Endothelial cell of umbilical vein (primary cell): ENCODE data around the gene DOC2B. TPM values are rescaled to one million over a fixed set of nuclear protein-coding genes. Genes with fewer than 3 reads are reported as not detected.

Source experiments
- BruUV-seq: library from RNA; stranded (reverse); fragments of 400-500 nt; replicated peaks from 2 replicates; lab custom pipeline; 2021; lab: Mats Ljungman, UMichigan
- CTCF ChIA-PET: fragments of 300-600, 350-600 bp; sonication (Branson Sonifier 250); formaldehyde crosslinking; loops from one replicate; lab custom pipeline; 2021; ENCODE audit warnings: antibody characterized with exemption, inconsistent platforms; lab: Charles Lee
- POLR2A ChIA-PET: fragments of 300-600, 350-600 bp; sonication (Branson Sonifier 250); formaldehyde crosslinking; loops from one replicate; lab custom pipeline; 2021; ENCODE audit warnings: antibody characterized with exemption, inconsistent platforms; lab: Charles Lee
- DNase-seq: peaks from one replicate; pipeline ENCODE4 v3.0.0-alpha.2; 2011; ENCODE audit warnings: low read depth, low spot score
- FAIRE-seq: peaks from 2 replicates; lab custom pipeline; 2011; peaks lifted over from hg19 to GRCh38; lab: Jason Lieb, UNC
- H2AFZ ChIP-seq: 2 replicates; pipeline ENCODE4 v1.6.0; 2012; ENCODE audit warnings: low read depth, low read length, control low read depth, inconsistent platforms
- H3K27ac ChIP-seq: 2 replicates; pipeline ENCODE4 v1.5.1; 2011; ENCODE audit warnings: low read depth, mild to moderate bottlenecking, control low read depth, low read length, moderate library complexity; ENCODE audit not compliant: insufficient read depth
- H3K27me3 ChIP-seq, 2 experiments: 2 replicates each; pipeline versions ENCODE4 v1.6.0 to v1.6.1; 2011; ENCODE audit warnings: low read length in 2 of 2, mixed read lengths in 1 of 2; ENCODE audit not compliant: control insufficient read depth in 2 of 2, insufficient read depth in 2 of 2
- H3K36me3 ChIP-seq, 2 experiments: 2 replicates in 1 of 2; 3 replicates in 1 of 2; pipeline ENCODE4 v1.5.1; 2011; ENCODE audit warnings: low read length in 2 of 2, mild to moderate bottlenecking in 1 of 2, moderate library complexity in 1 of 2; ENCODE audit not compliant: control insufficient read depth in 2 of 2, insufficient read depth in 2 of 2; ENCODE audit errors: extremely low read depth in 1 of 2
- H3K4me1 ChIP-seq: 3 replicates; pipeline ENCODE4 v1.5.1; 2011; ENCODE audit warnings: mild to moderate bottlenecking, low read length; ENCODE audit not compliant: control insufficient read depth, insufficient read depth; ENCODE audit errors: extremely low read depth
- H3K4me2 ChIP-seq: 2 replicates; pipeline ENCODE4 v1.6.1; 2011; ENCODE audit warnings: low read length, control low read depth, mixed read lengths; ENCODE audit not compliant: insufficient read depth
- H3K4me3 ChIP-seq, 3 experiments: fragments of 200-600 bp in 1 of 3; sonication (generic), shearing (Covaris generic) in 1 of 3; replicated peaks in 1 of 3; 2 replicates each; pipeline ENCODE4 v1.5.1; 2011 to 2016; ENCODE audit warnings: control low read depth in 3 of 3, low read length in 3 of 3, mild to moderate bottlenecking in 2 of 3, inconsistent platforms in 1 of 3, low read depth in 1 of 3, moderate library complexity in 1 of 3; ENCODE audit not compliant: insufficient read depth in 1 of 3
- H3K79me2 ChIP-seq: 2 replicates; pipeline ENCODE4 v1.6.0; 2012; ENCODE audit warnings: low read length, inconsistent platforms; ENCODE audit not compliant: control insufficient read depth, insufficient read depth
- H3K9ac ChIP-seq: replicated peaks from 2 replicates; pipeline ENCODE3; 2011; ENCODE audit warnings: low read length, control low read depth; ENCODE audit not compliant: insufficient read depth; ENCODE audit errors: extremely low read depth
- H3K9me1 ChIP-seq: replicated peaks from 3 replicates; pipeline ENCODE4 v1.6.0; 2011; ENCODE audit warnings: mild to moderate bottlenecking, low read length; ENCODE audit not compliant: control insufficient read depth, insufficient read depth; ENCODE audit errors: extremely low read depth
- H3K9me3 ChIP-seq: replicated peaks from 2 replicates; pipeline ENCODE4 v1.5.1; 2012; ENCODE audit warnings: low read length, inconsistent platforms; ENCODE audit not compliant: control insufficient read depth, insufficient read depth
- H4K20me1 ChIP-seq: replicated peaks from 2 replicates; pipeline ENCODE3; 2011; ENCODE audit warnings: mild to moderate bottlenecking, low read length; ENCODE audit not compliant: control insufficient read depth, insufficient read depth; ENCODE audit errors: extremely low read depth
- EZH2 ChIP-seq: IDR thresholded peaks from 2 replicates; pipeline ENCODE4 v1.6.1; 2012; ENCODE audit warnings: borderline replicate concordance, low read depth, mild to moderate bottlenecking, moderate library complexity, low read length, inconsistent platforms; ENCODE audit not compliant: severe bottlenecking
- FOS ChIP-seq: IDR thresholded peaks from 2 replicates; pipeline ENCODE4 v1.6.1; 2011; ENCODE audit warnings: mild to moderate bottlenecking, low read length, moderate library complexity, borderline replicate concordance; ENCODE audit not compliant: insufficient read depth
- GATA2 ChIP-seq: IDR thresholded peaks from 2 replicates; pipeline ENCODE4 v1.7.0; 2011; ENCODE audit warnings: low read depth, mild to moderate bottlenecking, moderate library complexity, mixed read lengths, low read length; ENCODE audit not compliant: insufficient read length, insufficient read depth
- JUN ChIP-seq: IDR thresholded peaks from 2 replicates; pipeline ENCODE4 v1.6.1; 2011; ENCODE audit warnings: borderline replicate concordance, low read depth; ENCODE audit not compliant: insufficient read length, insufficient read depth
- MYC ChIP-seq: IDR thresholded peaks from one replicate; pipeline ENCODE4 v1.6.1; 2011; ENCODE audit warnings: mild to moderate bottlenecking, low read depth, low read length
- POLR2A ChIP-seq: IDR thresholded peaks from 2 replicates; pipeline ENCODE4 v1.6.1; 2012; ENCODE audit warnings: low read depth, mild to moderate bottlenecking, control low read depth, low read length
- POLR2AphosphoS5 ChIP-seq: IDR thresholded peaks from 2 replicates; pipeline ENCODE4 v1.6.1; 2012; ENCODE audit warnings: low read depth, mild to moderate bottlenecking, control low read depth, low read length, moderate library complexity; ENCODE audit not compliant: insufficient read depth
- dilution Hi-C: fragments of 300-500 bp; cut with MboI; formaldehyde crosslinking; loops from one replicate; pipeline ENCODE4 v1.15.0; 2019; ENCODE audit warnings: low sequenced_read_pairs; ENCODE audit not compliant: extremely low pct_ligation_motif_present
- intact Hi-C: fragments of 100-400 bp; cut with micrococcal nuclease; formaldehyde crosslinking; loops from one replicate; pipeline ENCODE4 v1.10.0; 2022
- polyA plus RNA-seq, 4 experiments: library from polyadenylated mRNA; depleted of rRNA in 3 of 4; stranded (reverse) in 3 of 4; unstranded in 1 of 4; fragments of >200 nt; gene quantifications; 2 replicates each; pipeline versions ENCODE4 v1.2.1 to v1.2.3, GENCODE V29; 2011 to 2012; ENCODE audit warnings: missing spikeins in 1 of 4
- total RNA-seq: library from RNA; stranded (reverse); gene quantifications from 2 replicates; pipeline ENCODE4 v1.2.3, GENCODE V29; 2021
- TF ChIP-seq, protein P1 (sequence below): IDR thresholded peaks from 2 replicates; pipeline ENCODE4 v1.6.1; 2011; ENCODE audit not compliant: insufficient read depth, insufficient read length
- TF ChIP-seq, protein P2 (sequence below), 2 donors: IDR thresholded peaks; 1 replicate in 1 of 2; 2 replicates in 1 of 2; pipeline ENCODE4 v1.5.1; 2011; ENCODE audit warnings: low read length in 2 of 2, mild to moderate bottlenecking in 2 of 2, moderate library complexity in 2 of 2, control low read depth in 1 of 2, inconsistent platforms in 1 of 2, low read depth in 1 of 2; ENCODE audit not compliant: insufficient read depth in 1 of 2; ENCODE audit errors: extremely low read depth in 1 of 2

DOC2B gene
- total and polyA plus RNA-seq, 2 donors (not counting 3 experiments of a cell fraction or from before 2014, with no cell fraction given): 0.10 to 0.22 TPM

DNA sequence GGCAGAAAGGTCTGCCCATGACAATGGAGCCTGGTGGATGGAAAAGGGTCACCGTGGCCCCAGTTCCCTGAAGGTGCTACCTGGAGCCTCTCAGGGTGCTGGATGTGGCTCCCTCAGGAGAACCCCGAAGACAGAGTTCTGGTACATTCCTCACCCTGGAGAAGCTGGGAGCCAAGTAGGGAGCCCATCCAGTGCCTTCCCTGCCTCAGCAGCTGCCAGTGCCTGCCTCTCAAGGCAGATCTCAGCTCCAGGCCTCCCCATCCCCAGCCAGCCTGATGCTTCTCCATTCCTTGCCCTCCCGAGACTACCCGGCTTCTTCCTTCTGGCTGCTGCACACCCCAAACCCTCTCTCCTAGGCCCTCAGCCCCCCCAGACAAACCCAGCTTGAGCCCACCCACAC is 23.5 kb downstream of the DOC2B start:
- ChIA-PET POLR2A (no interaction called here), CTCF (interaction anchor here (1.2 to 1.4 kb wide), 2 partner anchors 8 to 11 kb away, joined by 3 to 5 read pairs; no protein-coding TSS in a partner anchor)
- Histone ChIP-seq H2AFZ (no peak overlapping the region), H3K36me3 (no peaks in the 10 kb centered on the region), H3K4me3 (no peak overlapping the region), H3K4me1 (peaks cover 3% of the 10 kb centered on the region), H3K27me3 (no peaks in the 10 kb centered on the region), H3K27ac (no peak overlapping the region), H3K79me2 (no peaks in the 10 kb centered on the region), H3K9me3 (no peaks in the 10 kb centered on the region), H4K20me1 (no peaks in the 10 kb centered on the region), H3K9me1 (no peaks in the 10 kb centered on the region), H3K4me2 (no peak overlapping the region), H3K9ac (no peak overlapping the region)
- TF ChIP-seq, protein P1, sequence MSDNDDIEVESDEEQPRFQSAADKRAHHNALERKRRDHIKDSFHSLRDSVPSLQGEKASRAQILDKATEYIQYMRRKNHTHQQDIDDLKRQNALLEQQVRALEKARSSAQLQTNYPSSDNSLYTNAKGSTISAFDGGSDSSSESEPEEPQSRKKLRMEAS: no peak
- TF ChIP-seq POLR2AphosphoS5: no peak
- TF ChIP-seq FOS: no peak
- TF ChIP-seq JUN: no peak
- BruUV-seq: no TSS peak
- dilution Hi-C loops: no loop called here
- intact Hi-C loops: no loop called here
- DNase-seq: no peak
- no peak for FAIRE-seq

DNA sequence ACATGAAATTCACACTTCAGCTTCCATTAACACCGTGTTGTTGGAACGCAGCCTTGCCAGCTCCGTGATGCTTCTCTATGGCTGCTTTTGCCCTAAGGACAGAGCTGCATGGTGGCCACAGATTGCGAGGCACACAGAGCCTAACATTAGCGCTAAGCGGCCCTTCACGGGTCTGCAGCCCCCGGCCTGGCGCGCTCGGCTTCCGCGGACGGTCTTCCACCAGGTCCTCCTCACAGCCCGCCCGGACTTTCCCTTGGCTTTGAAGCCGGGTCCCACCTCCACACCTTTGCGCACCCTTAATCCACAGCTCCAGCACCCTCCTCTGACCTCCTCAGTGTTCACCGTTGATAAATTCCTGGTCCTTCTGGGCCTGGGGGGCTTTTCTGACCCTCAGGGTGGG is 24.5 kb downstream of the DOC2B start:
- Histone ChIP-seq H3K4me1 (peaks cover 8% of the 10 kb centered on the region), H3K27me3 (no peaks in the 10 kb centered on the region), H4K20me1 (no peaks in the 10 kb centered on the region), H3K27ac (no peak overlapping the region), H3K4me2 (no peak overlapping the region), H3K9me3 (no peaks in the 10 kb centered on the region), H3K79me2 (no peaks in the 10 kb centered on the region), H3K9me1 (no peaks in the 10 kb centered on the region), H3K9ac (no peak overlapping the region), H3K36me3 (no peaks in the 10 kb centered on the region), H3K4me3 (no peak overlapping the region), H2AFZ (no peak overlapping the region)
- BruUV-seq: no TSS peak
- no peak for FAIRE-seq
- TF ChIP-seq, protein P1: no peak
- TF ChIP-seq EZH2 (no peak), FOS (no peak), GATA2 (no peak), POLR2AphosphoS5 (no peak), MYC (no peak), JUN (no peak), POLR2A (no peak)
- TF ChIP-seq, protein P2, sequence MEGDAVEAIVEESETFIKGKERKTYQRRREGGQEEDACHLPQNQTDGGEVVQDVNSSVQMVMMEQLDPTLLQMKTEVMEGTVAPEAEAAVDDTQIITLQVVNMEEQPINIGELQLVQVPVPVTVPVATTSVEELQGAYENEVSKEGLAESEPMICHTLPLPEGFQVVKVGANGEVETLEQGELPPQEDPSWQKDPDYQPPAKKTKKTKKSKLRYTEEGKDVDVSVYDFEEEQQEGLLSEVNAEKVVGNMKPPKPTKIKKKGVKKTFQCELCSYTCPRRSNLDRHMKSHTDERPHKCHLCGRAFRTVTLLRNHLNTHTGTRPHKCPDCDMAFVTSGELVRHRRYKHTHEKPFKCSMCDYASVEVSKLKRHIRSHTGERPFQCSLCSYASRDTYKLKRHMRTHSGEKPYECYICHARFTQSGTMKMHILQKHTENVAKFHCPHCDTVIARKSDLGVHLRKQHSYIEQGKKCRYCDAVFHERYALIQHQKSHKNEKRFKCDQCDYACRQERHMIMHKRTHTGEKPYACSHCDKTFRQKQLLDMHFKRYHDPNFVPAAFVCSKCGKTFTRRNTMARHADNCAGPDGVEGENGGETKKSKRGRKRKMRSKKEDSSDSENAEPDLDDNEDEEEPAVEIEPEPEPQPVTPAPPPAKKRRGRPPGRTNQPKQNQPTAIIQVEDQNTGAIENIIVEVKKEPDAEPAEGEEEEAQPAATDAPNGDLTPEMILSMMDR (IDR thresholded peaks at IDR 0.05; ENCODE audit: extremely low read depth in 1 of 2, insufficient read depth in 1 of 2, low read depth in 1 of 2, low read length in 2 of 2): no peak
- DNase-seq: no peak
- intact Hi-C loops (no loop called here), dilution Hi-C loops (no loop called here)
- ChIA-PET POLR2A (no interaction called here), CTCF (interaction anchor here (0.8 to 1.2 kb wide), 3 partner anchors 8 to 229 kb away, joined by 3 read pairs; no protein-coding TSS in a partner anchor)
